ENCODE results near the gene LRGUK. TPM values are rescaled to one million over a fixed set of nuclear protein-coding genes. Genes with fewer than 3 reads are reported as not detected.
A peak's percentile ranks its signal among the peaks of the same experiment; 100 is the strongest.

Gene LRGUK
- total RNA-seq, 4 donors from 2014 or later = 0.07 to 1.0 (median 0.63) TPM

DNA sequence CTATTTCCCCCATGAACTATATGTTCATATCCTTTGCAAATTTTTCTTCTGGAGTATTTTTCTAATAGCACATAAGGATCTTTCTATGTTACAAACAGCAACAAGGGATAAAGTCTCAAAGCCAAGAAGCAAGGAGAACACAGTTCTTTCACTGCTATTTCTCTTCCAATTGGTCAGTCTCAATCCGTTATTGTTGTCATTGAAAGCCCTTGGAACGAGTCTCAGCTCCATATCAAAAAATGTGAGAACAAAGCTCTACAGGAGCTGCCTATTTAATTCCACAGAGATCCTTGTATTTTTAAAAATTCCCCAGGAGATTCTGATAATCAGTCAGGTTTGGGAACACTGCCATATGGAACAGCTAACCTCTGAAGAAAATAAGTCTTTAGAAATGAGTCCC is 173.8 kb downstream of the LRGUK start:
- peak overlapping the region; percentile 13 to 50 (median 30) for H3K27ac ChIP-seq

GRCh38 chr7:134301592-134301991 is 174.5 kb downstream of the LRGUK start:
- Histone ChIP-seq H3K36me3 (peaks cover 0 to 36% of the 10 kb centered on the region in 2 donors), H3K4me3 (no peak overlapping the region), H3K27ac (peak overlapping the region in 3 of 4 donors; percentile 18 to 50 (median 35)), H3K4me1 (peaks cover 0 to 48% (median 15%) of the 10 kb centered on the region in 3 donors), H3K9me3 (no peaks in the 10 kb centered on the region), H3K27me3 (no peaks in the 10 kb centered on the region)
- TF ChIP-seq POLR2AphosphoS5 (IDR thresholded peaks at IDR 0.05) (no peak), EP300 (IDR thresholded peaks at IDR 0.05) (no peak), CTCF (IDR thresholded peaks at IDR 0.05) (no peak), POLR2A (IDR thresholded peaks at IDR 0.05) (no peak)
- 23 to 46% methylated on average over 3 of the region's 3 CpGs for WGBS, 2 donors (ENCODE audit: low coverage in 1 of 2)
- no peak for ATAC-seq

More for the DNA sequence above, 173.8 kb downstream of the LRGUK start:
- 33 to 39% methylated on average over 2 of the region's 2 CpGs for WGBS, 2 donors (ENCODE audit: low coverage in 1 of 2)
- no peak for ATAC-seq
- Histone ChIP-seq H3K9me3 (no peaks in the 10 kb centered on the region), H3K27me3 (no peaks in the 10 kb centered on the region), H3K36me3 (peaks cover 0 to 39% of the 10 kb centered on the region in 2 donors), H3K4me1 (peaks cover 0 to 48% (median 15%) of the 10 kb centered on the region in 3 donors), H3K4me3 (no peak overlapping the region)
- TF ChIP-seq CTCF (IDR thresholded peaks at IDR 0.05) = no peak
- no peak for TF ChIP-seq POLR2A (IDR thresholded peaks at IDR 0.05)
- no peak for TF ChIP-seq EP300 (IDR thresholded peaks at IDR 0.05)

DNA sequence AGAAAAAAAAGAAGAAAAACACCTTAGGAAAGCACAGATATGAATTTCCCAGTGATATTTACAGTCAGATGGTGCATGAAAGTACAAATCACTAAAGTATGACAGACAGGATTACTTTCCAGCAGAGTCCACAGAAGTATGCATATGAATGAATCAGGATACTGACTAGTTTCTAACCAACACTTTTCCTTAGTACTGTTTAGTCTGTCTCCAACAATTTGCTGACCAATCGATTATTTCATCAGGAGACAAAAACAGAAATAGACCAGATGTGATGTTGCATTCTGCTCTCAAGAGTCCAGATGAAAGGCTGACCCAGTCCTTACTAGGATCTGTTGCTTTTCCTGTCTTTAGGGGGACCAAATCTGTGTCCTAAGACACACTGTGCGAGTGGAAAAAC is 175.0 kb downstream of the LRGUK start:
- TF ChIP-seq POLR2A (IDR thresholded peaks at IDR 0.05) (no peak), CTCF (IDR thresholded peaks at IDR 0.05) (no peak), POLR2AphosphoS5 (IDR thresholded peaks at IDR 0.05) (no peak), EP300 (IDR thresholded peaks at IDR 0.05) (no peak)
- no peaks in the 10 kb centered on the region for H3K9me3 ChIP-seq
- no peak overlapping the region for H3K4me3 ChIP-seq
- peaks cover 0 to 32% of the 10 kb centered on the region in 2 donors for H3K36me3 ChIP-seq
- peak overlapping the region in 2 of 4 donors; percentile 35 to 50 for H3K27ac ChIP-seq
- peaks cover 0 to 48% (median 15%) of the 10 kb centered on the region in 3 donors for H3K4me1 ChIP-seq
- H3K27me3 ChIP-seq = no peaks in the 10 kb centered on the region
- 38 to 47% methylated on average over 2 of the region's 2 CpGs for WGBS, 2 donors (ENCODE audit: low coverage in 1 of 2)
- ATAC-seq = no peak

GRCh38 chr7:134307320-134307719 is 180.2 kb downstream of the LRGUK start:
- Histone ChIP-seq H3K4me3 (no peak overlapping the region), H3K27me3 (no peaks in the 10 kb centered on the region), H3K9me3 (no peaks in the 10 kb centered on the region), H3K36me3 (peaks cover 0 to 47% of the 10 kb centered on the region in 2 donors), H3K27ac (no peak overlapping the region), H3K4me1 (peaks cover 0 to 2% (median 0%) of the 10 kb centered on the region in 3 donors)
- 75 to 86% methylated on average over 1 of the region's 1 CpG for WGBS, 2 donors (ENCODE audit: low coverage in 1 of 2)
- TF ChIP-seq CTCF (IDR thresholded peaks at IDR 0.05) (no peak), POLR2AphosphoS5 (IDR thresholded peaks at IDR 0.05) (no peak), EP300 (IDR thresholded peaks at IDR 0.05) (no peak)
- ATAC-seq = no peak

GRCh38 chr7:134308548-134308947 is 181.4 kb downstream of the LRGUK start:
- H3K27me3 ChIP-seq = no peaks in the 10 kb centered on the region
- H3K4me1 ChIP-seq = no peaks in the 10 kb centered on the region
- no peaks in the 10 kb centered on the region for H3K9me3 ChIP-seq
- TF ChIP-seq POLR2A (IDR thresholded peaks at IDR 0.05) = no peak
- no peak for TF ChIP-seq POLR2AphosphoS5 (IDR thresholded peaks at IDR 0.05)
- no peak for TF ChIP-seq EP300 (IDR thresholded peaks at IDR 0.05)
- no peak for TF ChIP-seq CTCF (IDR thresholded peaks at IDR 0.05)
- peaks cover 0 to 44% of the 10 kb centered on the region in 2 donors for H3K36me3 ChIP-seq
- no peak overlapping the region for H3K4me3 ChIP-seq
- ATAC-seq = no peak
- WGBS, 2 donors (ENCODE audit: low coverage in 1 of 2) = 80 to 94% methylated on average over 4 of the region's 4 CpGs
- H3K27ac ChIP-seq = no peak overlapping the region
